ENCODE results near the gene RAB6A. TPM values are rescaled to one million over a fixed set of nuclear protein-coding genes. Genes with fewer than 3 reads are reported as not detected.

Gene RAB6A
- total RNA-seq (2021; fragmentation: NEBNext Ultra II Directional; extraction: Animal tissue kit (Norgen Biotek cat#: 25700)) (88.6 and 89.3 TPM in 2 replicates), polyA plus RNA-seq (2011; rRNA removed) (24.4 and 33.5 TPM in 2 replicates), polyA minus RNA-seq (2011; rRNA and poly(A)+ RNA removed) (56.4 and 70.2 TPM in 2 replicates)
- 41.1 TPM for polyA plus RNA-seq (2011; cell fraction: cytosol; rRNA removed)
- polyA plus RNA-seq (2011; cell fraction: nucleus; rRNA removed) = 39.0 TPM
- polyA plus RNA-seq (2012, experiment 1 of 2) = 51.8 to 62.5 TPM (median 55.3 TPM) in 4 replicates
- 11.7 TPM for polyA plus RNA-seq (2012, experiment 2 of 2)
- polyA plus RNA-seq (2013, experiment 1 of 2) = 64.7 TPM
- polyA plus RNA-seq (2013, experiment 2 of 2) = 70.4 TPM
- polyA minus RNA-seq (2011; cell fraction: cytosol; rRNA and poly(A)+ RNA removed) = 45.1 TPM
- polyA minus RNA-seq (2011; cell fraction: nucleus; rRNA and poly(A)+ RNA removed) = 47.8 TPM
- long read RNA-seq, experiment 1, transcript RAB6A-201 (8 exons, 3,389 nt) = major isoform, 8 of 61 reads
- long read RNA-seq, experiment 1, partial matches to known transcripts = 22 of 61 reads
- long read RNA-seq, experiment 1, other reads (novel, unspliced or antisense) = 27 of 61 reads
- long read RNA-seq, experiment 2, transcript RAB6A-201 (8 exons, 3,389 nt) = major isoform, 5 of 23 reads
- long read RNA-seq, experiment 2, partial matches to known transcripts = 13 of 23 reads
- long read RNA-seq, experiment 2, other reads (novel, unspliced or antisense) = 2 of 23 reads

DNA sequence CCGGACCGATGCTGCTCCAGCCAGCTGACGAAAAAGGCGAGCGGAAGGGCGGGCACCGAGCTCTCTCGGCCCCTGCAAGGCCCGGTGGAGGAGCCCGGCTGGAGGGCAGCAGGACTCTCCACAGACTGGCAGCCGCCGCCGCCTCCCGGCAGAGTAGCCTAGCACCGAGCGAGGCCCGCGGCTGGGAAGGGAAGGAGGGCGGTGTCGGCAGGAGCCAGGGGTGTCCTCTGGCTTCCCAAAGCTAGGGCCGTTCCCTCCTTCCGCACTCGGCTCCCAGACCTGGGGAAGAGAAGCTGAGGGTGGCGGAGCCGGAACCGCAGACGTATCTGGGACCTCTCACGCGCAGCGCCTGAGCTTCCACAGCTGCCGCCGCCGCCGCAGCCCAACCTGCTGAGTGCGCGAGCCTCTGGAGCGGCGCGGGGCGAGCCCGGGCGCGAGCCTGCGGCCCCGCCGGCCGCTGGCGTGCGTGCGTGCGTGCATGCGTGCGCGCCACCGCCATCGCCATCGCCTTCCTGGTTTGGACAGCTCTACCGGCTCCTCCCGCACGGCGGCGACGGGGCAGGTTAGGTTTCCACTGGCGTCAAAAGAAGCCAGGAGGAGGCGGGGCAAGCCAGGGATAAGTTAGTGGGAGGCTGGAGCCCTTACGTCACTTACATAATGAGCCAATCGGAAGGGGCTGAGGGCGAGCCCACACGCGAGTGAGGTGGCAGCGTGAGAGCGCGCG, at the start of gene RAB6A:
TSS of gene RAB6A (minus strand) at position 396 of the 724 bp plus-strand sequence. CDS start 439 bp downstream, outside the sequence.
- Histone ChIP-seq H4K8ac (ENCODE audit: extremely low read depth, insufficient read depth, low read length) (peak within 1 kb of the TSS; percentile 91; the same call in 1 of the 2 replicates), H3K4me1 (replicated peaks in 1 of 4; ENCODE audit: control insufficient read depth in 3 of 4, insufficient read depth in 4 of 4, low read length in 3 of 4) (peaks cover 0 to 4% (median 0%) of the 10 kb centered on the region in 4 experiments; a peak in 1 of 7 replicates), H3K79me2 (ENCODE audit: control insufficient read depth in 1 of 2, insufficient read depth in 2 of 2, low read length in 2 of 2) (peaks cover 4 to 46% of the 10 kb centered on the region in 2 experiments; a peak in 3 of 4 replicates), H3K4me3 (ENCODE audit: extremely low read depth in 1 of 4, insufficient read depth in 2 of 4, low read depth in 3 of 4, low read length in 4 of 4) (peak within 1 kb of the TSS; percentile 92 to 95 (median 94)), H4K5ac (ENCODE audit: insufficient read length, low read depth, low read length) (peak within 1 kb of the TSS; percentile 93), H3K9ac (replicated peaks in 1 of 4; ENCODE audit: extremely low read depth in 1 of 4, low read depth in 3 of 4, low read length in 3 of 4) (peak within 1 kb of the TSS; percentile 73 to 95 (median 79)), H2AK5ac (ENCODE audit: low read depth, low read length) (no peak within 1 kb of the TSS), H3K14ac (ENCODE audit: insufficient read length) (peak within 1 kb of the TSS; percentile 43), H3K18ac (ENCODE audit: extremely low read depth, low read length) (peak within 1 kb of the TSS; percentile 93), H3K9me3 (ENCODE audit: insufficient read depth in 2 of 2, low read depth in 1 of 2, low read length in 1 of 2) (no peaks in the 10 kb centered on the region), H2BK12ac (ENCODE audit: low read depth, low read length) (no peak within 1 kb of the TSS), H3K79me1 (ENCODE audit: low read depth, low read length) (0 out of 2 replicates have a peak, but pooled peaks cover 2% of the 10 kb centered on the region), H3K27me3 (replicated peaks in 1 of 4; ENCODE audit: control insufficient read depth in 3 of 4, extremely low read depth in 1 of 4, insufficient read depth in 3 of 4, low read length in 3 of 4) (no peaks in the 10 kb centered on the region), H2BK120ac (replicated peaks; ENCODE audit: low read depth, low read length) (peak within 1 kb of the TSS; percentile 25), H3K23me2 (ENCODE audit: low read depth, low read length) (peaks cover 3% of the 10 kb centered on the region), H3K27ac (ENCODE audit: low read depth, low read length) (peak within 1 kb of the TSS; percentile 82; the same call in 1 of the 2 replicates), H2BK20ac (ENCODE audit: low read length) (no peak within 1 kb of the TSS), H3K4ac (replicated peaks; ENCODE audit: insufficient read length, low read depth, low read length) (peak within 1 kb of the TSS; percentile 92), H4K20me1 (replicated peaks in 1 of 2; ENCODE audit: control insufficient read depth in 1 of 2, insufficient read depth in 2 of 2, low read length in 2 of 2) (no peaks in the 10 kb centered on the region), H4K91ac (replicated peaks; ENCODE audit: insufficient read length, low read length) (peak within 1 kb of the TSS; percentile 83), H2BK5ac (ENCODE audit: low read depth, low read length) (peak within 1 kb of the TSS; percentile 77), H3K23ac (ENCODE audit: insufficient read length) (no peak within 1 kb of the TSS), H3K56ac (replicated peaks; ENCODE audit: insufficient read length, low read depth, low read length) (peak within 1 kb of the TSS; percentile 65), H2BK15ac (ENCODE audit: low read length) (no peak within 1 kb of the TSS), H3K4me2 (ENCODE audit: insufficient read depth in 1 of 2, low read depth in 2 of 2, low read length in 2 of 2) (peak within 1 kb of the TSS; percentile 61 to 82), H3K36me3 (ENCODE audit: control insufficient read depth in 2 of 4, insufficient read depth in 4 of 4, low read length in 3 of 4) (no peaks in the 10 kb centered on the region), H2AFZ (ENCODE audit: low read length) (peak within 1 kb of the TSS; percentile 85; the same call in 1 of the 2 replicates)
- CTCF ChIA-PET (ENCODE audit: partially characterized antibody) = interaction anchor here (0.6 to 3.6 kb wide), 12 partner anchors 8 to 1163 kb away, joined by 3 to 25 read pairs (median 4); no protein-coding TSS in a partner anchor
- FAIRE-seq (peak; percentile 95), DNase-seq (ENCODE audit: low read depth in 1 of 2, low spot score in 2 of 2) (peak; percentile 100)
- POLR2A ChIA-PET (ENCODE audit: partially characterized antibody) = interaction anchor here (0.6 to 10.7 kb wide), 19 partner anchors 9 to 189 kb away, joined by 3 to 126 read pairs (median 4); partner anchors contain the start of gene MRPL48
- 1% methylated on average over 54 of the region's 74 CpGs; no CpG with 5 or more reads in 1 of the 2 experiments for WGBS, 2 experiments (ENCODE audit: extremely low coverage in 1 of 2, insufficient coverage in 1 of 2, insufficient read length in 1 of 2, insufficient replicate concordance in 2 of 2, low coverage in 1 of 2, low lambda C conversion rate in 2 of 2, missing lambda C conversion rate in 1 of 2)
- TF ChIP-seq TAF1 (IDR thresholded peaks at IDR 0.05; ENCODE audit: low read depth, low read length) (peak; percentile 84), SAP30 (IDR thresholded peaks at IDR 0.05; ENCODE audit: insufficient read depth, insufficient replicate concordance, low read length) (peak; percentile 1), RNF2 (IDR thresholded peaks at IDR 0.05; ENCODE audit: borderline replicate concordance, low read depth, low read length, missing control alignments, poor library complexity, severe bottlenecking) (no peak), EP300 (IDR thresholded peaks at IDR 0.05; ENCODE audit: borderline replicate concordance in 1 of 2, low read depth in 2 of 2, low read length in 2 of 2) (no peak; a peak in 1 of 3 replicates), ATF2 (IDR thresholded peaks at IDR 0.05; ENCODE audit: low read length) (peak; percentile 92)

Measured in H1 (cell line).